Lung (tissue), 12 donors: Measurements from ENCODE around the gene HNF4A. TPM values are rescaled to one million over a fixed set of nuclear protein-coding genes. Genes with fewer than 3 reads are reported as not detected.
"Not testable (repeated sequence)": the region's sequence is repeated elsewhere in the genome, so short reads cannot be mapped to it uniquely, and the experiment has no call there.

ENCODE experiments used
- ATAC-seq: fragments of 200-7000 bp; cut with Tn5 transposase; one replicate; pipeline ENCODE4 v1.9.1; 2020; ENCODE audit warnings: moderate number of reproducible peaks; ENCODE audit not compliant: insufficient read depth, low FRiP score
- DNase-seq, 3 donors: peaks; one replicate each; pipeline ENCODE4 v3.0.0-alpha.2; 2013 to 2017
- H3K27ac ChIP-seq, 2 donors: one replicate each; pipeline ENCODE4 v1.5.1; 2013; ENCODE audit warnings: mild to moderate bottlenecking in 2 of 2, moderate library complexity in 2 of 2, control low read depth in 1 of 2, inconsistent platforms in 1 of 2, low read depth in 1 of 2, low read length in 1 of 2
- H3K27me3 ChIP-seq, 3 donors: one replicate each; pipeline ENCODE4 v1.5.1; 2013; ENCODE audit warnings: low read length in 2 of 3; ENCODE audit not compliant: control insufficient read depth in 3 of 3, insufficient read depth in 3 of 3
- H3K36me3 ChIP-seq, 4 donors: one replicate each; pipeline ENCODE4 v1.5.1; 2013; ENCODE audit warnings: low read length in 4 of 4, mild to moderate bottlenecking in 1 of 4, moderate library complexity in 1 of 4; ENCODE audit not compliant: control insufficient read depth in 4 of 4, insufficient read depth in 4 of 4
- H3K4me1 ChIP-seq, 5 donors: one replicate each; pipeline ENCODE4 v1.5.1; 2013; ENCODE audit warnings: low read length in 5 of 5, mild to moderate bottlenecking in 2 of 5, moderate library complexity in 1 of 5; ENCODE audit not compliant: control insufficient read depth in 5 of 5, insufficient read depth in 5 of 5
- H3K4me3 ChIP-seq: one replicate; pipeline ENCODE4 v1.5.1; 2013; ENCODE audit warnings: mild to moderate bottlenecking, control low read depth, moderate library complexity
- H3K9ac ChIP-seq, 2 donors: one replicate each; pipeline ENCODE4 v1.5.1; 2013; ENCODE audit warnings: low read length in 2 of 2, control low read depth in 1 of 2; ENCODE audit not compliant: insufficient read depth in 1 of 2
- H3K9me3 ChIP-seq, 4 donors: one replicate each; pipeline ENCODE4 v1.5.1; 2013; ENCODE audit warnings: low read length in 3 of 4, mild to moderate bottlenecking in 1 of 4, moderate library complexity in 1 of 4; ENCODE audit not compliant: control insufficient read depth in 4 of 4, insufficient read depth in 3 of 4
- whole genome bisulfite sequencing, 2 donors: extraction: QIAGEN DNeasy Blood & Tissue Kit; methylation state at CpG; one replicate each; pipeline ENCODE4 v1.1.7; 2013; 5-methylcytosine and 5-hydroxymethylcytosine counted together
- polyA plus RNA-seq, 2 donors: library from polyadenylated mRNA; stranded (reverse); fragments of 200-250 nt; gene quantifications; one replicate each; pipeline ENCODE4 v1.2.1, GENCODE V29; 2013
- total RNA-seq, 2 donors: library from RNA; depleted of rRNA in 1 of 2; stranded (reverse); fragments of >200 nt in 1 of 2; gene quantifications; one replicate each; pipeline ENCODE4 v1.2.1, GENCODE V29; 2014 to 2021
- TF ChIP-seq, protein P1 (sequence below): IDR thresholded peaks from 2 replicates; pipeline ENCODE4 v1.5.1; 2012; ENCODE audit warnings: mild to moderate bottlenecking; ENCODE audit errors: control extremely low read depth, extremely low read depth
- donor health status: control.
- donor health status: control.
- donor health status: Bipolar disorder and iron deficiency.
- donor health status: healthy.
- donor health status: DM: yes; HTN: yes; CAD: no.

Gene HNF4A
- total and polyA plus RNA-seq, 4 donors = 0.14 to 1.3 (median 0.41) TPM

DNA sequence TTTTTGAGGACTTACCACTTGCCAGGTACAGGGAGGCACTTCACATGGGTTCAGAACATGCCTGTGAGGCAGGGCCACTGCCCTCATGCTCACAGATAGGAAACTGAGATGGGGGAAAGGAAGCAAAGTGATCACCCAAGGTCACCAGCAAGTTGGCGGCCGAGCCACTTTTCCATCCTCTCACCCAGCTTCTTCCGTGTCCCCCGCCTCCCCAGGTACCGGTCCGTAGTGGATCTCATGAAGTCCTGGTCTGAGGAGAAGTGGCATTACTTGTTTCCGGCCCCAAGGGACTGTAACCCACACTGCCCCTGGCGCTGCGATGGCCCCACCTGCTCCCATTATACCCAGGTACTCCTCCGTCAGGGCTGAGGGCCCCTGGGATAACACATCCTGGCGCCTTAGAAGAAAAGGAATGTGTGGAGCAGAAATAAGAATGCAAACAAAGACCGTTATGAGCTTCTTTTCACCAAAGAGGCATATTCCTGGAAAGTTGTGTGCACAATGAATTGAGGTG lies 12.3 kb upstream of the HNF4A start:
- H3K27ac ChIP-seq = no peak overlapping the region
- TF ChIP-seq, protein P1, sequence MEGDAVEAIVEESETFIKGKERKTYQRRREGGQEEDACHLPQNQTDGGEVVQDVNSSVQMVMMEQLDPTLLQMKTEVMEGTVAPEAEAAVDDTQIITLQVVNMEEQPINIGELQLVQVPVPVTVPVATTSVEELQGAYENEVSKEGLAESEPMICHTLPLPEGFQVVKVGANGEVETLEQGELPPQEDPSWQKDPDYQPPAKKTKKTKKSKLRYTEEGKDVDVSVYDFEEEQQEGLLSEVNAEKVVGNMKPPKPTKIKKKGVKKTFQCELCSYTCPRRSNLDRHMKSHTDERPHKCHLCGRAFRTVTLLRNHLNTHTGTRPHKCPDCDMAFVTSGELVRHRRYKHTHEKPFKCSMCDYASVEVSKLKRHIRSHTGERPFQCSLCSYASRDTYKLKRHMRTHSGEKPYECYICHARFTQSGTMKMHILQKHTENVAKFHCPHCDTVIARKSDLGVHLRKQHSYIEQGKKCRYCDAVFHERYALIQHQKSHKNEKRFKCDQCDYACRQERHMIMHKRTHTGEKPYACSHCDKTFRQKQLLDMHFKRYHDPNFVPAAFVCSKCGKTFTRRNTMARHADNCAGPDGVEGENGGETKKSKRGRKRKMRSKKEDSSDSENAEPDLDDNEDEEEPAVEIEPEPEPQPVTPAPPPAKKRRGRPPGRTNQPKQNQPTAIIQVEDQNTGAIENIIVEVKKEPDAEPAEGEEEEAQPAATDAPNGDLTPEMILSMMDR = no peak
- H3K27me3 ChIP-seq = no peaks in the 10 kb centered on the region
- H3K4me1 ChIP-seq = no peaks in the 10 kb centered on the region
- DNase-seq (no peak), ATAC-seq (no peak)
- WGBS, 2 donors = 66 to 79% methylated on average over 12 of the region's 12 CpGs
- H3K9me3 ChIP-seq = no peaks in the 10 kb centered on the region
- H3K36me3 ChIP-seq = no peaks in the 10 kb centered on the region
- no peak overlapping the region for H3K9ac ChIP-seq
- no peak overlapping the region for H3K4me3 ChIP-seq

DNA sequence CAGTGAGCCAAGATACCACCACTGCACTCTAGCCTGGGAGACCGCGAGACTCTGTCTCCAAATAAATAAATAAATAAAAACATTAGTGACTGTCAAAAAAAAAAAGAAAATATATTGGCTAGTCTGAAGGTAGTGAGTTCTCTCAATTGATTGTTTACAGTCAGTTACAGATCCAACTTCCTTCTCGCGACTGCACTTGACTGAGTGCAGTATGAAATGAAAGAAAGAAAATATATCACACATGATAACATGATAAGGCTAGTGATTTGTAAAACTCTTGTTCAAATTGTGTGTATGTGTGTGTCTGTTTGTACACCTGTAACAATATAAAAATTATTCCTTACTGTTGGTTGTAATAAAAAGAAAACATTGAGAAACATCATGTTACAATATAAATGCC lies 10.8 kb upstream of the HNF4A start:
- Histone ChIP-seq H3K4me1 (no peaks in the 10 kb centered on the region), H3K9ac (no peak overlapping the region), H3K27ac (no peak overlapping the region), H3K4me3 (no peak overlapping the region), H3K9me3 (no peaks in the 10 kb centered on the region), H3K36me3 (no peaks in the 10 kb centered on the region), H3K27me3 (no peaks in the 10 kb centered on the region)
- TF ChIP-seq, protein P1 = no peak
- no peak for DNase-seq
- 68 to 71% methylated on average over 4 of the region's 4 CpGs for WGBS, 2 donors
- ATAC-seq = no peak

DNA sequence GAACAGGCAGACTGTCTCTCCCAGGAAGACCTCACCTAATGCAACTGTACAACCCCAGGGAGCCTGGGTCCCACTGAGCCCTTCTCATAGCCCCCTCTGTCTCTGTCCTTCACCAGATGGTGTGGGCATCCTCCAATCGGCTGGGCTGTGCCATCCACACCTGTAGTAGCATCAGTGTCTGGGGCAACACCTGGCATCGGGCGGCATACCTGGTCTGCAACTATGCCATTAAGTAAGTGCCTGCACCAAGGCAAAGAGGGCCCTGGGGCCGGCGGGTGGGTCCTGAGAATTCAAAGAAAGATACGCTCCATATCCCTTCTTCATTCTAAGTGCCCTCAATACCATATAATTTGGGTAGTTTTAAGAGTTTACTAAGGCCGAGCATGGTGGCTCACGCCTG lies 10.4 kb upstream of the HNF4A start:
- no peaks in the 10 kb centered on the region for H3K36me3 ChIP-seq

GRCh38 chr20:44345941-44346340 lies 9.6 kb upstream of the HNF4A start:
- not testable (repeated sequence) for H3K4me1 ChIP-seq, H3K9ac ChIP-seq, H3K36me3 ChIP-seq, H3K27me3 ChIP-seq, ATAC-seq, DNase-seq, H3K27ac ChIP-seq, H3K4me3 ChIP-seq, H3K9me3 ChIP-seq
- 90 to 91% methylated on average over 10 of the region's 10 CpGs for WGBS, 2 donors

More for the DNA sequence above, 10.4 kb upstream of the HNF4A start:
- Histone ChIP-seq H3K4me1 (no peaks in the 10 kb centered on the region), H3K27me3 (no peaks in the 10 kb centered on the region), H3K9ac (no peak overlapping the region), H3K9me3 (no peaks in the 10 kb centered on the region), H3K27ac (no peak overlapping the region), H3K4me3 (no peak overlapping the region)
- TF ChIP-seq, protein P1 = no peak
- ATAC-seq = no peak
- DNase-seq = no peak
- WGBS, 2 donors = 92 to 97% methylated on average over 8 of the region's 8 CpGs
